NCI-H524 treated with DMSO at 0.1 percent for 48 hours (cell line): Measurements from ENCODE around the gene PAX1.

ENCODE experiments used
- DNase-seq: peaks from one replicate; lab custom pipeline; 2025; lab: John Stamatoyannopoulos, UW

Gene PAX1

GRCh38 chr20:21739682-21740081 is 34.2 kb downstream of the PAX1 start:
- DNase-seq = no peak

- DNase-seq = no peak
Observed at GRCh38 chr20:21741266-21741665, 35.8 kb downstream of the PAX1 start.

- DNase-seq = no peak
Observed at GRCh38 chr20:21762646-21763045, 57.2 kb downstream of the PAX1 start.

DNA sequence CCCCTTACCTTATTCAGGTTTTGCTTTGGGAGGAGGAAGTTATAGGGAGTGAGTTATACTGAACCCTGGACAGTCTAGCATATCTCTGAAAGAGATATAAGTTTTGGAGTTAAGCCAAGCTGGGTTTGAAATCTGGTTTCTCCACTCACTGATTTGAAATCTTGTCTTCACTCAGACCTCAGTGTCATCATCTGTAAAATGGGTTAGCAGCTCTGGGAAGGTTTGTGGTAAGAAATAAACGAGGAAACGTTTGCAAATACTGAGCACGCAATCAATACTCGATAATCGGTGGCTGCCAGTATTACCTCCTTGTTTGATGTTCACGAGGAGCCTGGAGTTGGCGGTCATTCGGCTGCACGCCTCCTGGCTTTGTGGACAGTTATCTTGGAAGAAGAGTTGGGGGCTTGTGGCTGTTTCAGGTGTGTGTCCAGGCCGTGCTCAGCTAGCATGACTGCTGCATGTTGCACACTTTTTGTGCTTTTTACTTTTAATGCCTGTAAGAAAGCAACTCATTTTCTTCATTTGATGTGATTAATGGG is 61.8 kb downstream of the PAX1 start:
- no peak for DNase-seq

DNA sequence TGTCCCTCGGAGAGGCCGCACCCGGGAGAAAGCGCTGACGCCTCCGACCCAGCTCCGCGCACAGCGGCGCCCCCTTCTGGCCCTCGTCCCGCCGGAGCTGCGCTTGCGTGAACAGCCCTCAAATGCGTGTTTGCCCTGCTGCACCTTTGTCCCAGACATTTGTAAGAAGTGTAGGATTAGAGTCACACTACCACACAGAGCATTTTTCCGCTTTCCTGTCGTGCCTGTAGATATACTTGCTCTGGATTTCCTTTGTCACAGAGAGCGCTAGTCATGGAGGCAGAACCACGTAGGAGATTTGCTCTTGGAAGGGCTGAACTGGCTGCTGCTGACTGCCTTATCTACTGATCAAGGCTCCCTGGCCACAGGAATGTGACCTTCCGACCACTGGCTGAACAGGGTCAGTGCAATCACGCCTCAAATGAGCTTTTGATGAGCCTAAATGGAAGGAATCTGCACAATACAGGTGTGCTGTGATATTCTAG is 62.3 kb downstream of the PAX1 start:
- DNase-seq = no peak
